H1 (cell line): ENCODE data around the gene SLC17A8. TPM values are rescaled to one million over a fixed set of nuclear protein-coding genes. Genes with fewer than 3 reads are reported as not detected.

ENCODE experiments used
- CHD7 ChIP-seq: fragments of 300-600 bp; sonication (generic); IDR thresholded peaks from 2 replicates; pipeline ENCODE4 v1.7.1; 2012; ENCODE audit warnings: low read length, moderate library complexity, mild to moderate bottlenecking, inconsistent platforms; ENCODE audit not compliant: insufficient replicate concordance
- HDAC6 ChIP-seq: IDR thresholded peaks from one replicate; pipeline ENCODE4 v1.7.1; 2012; ENCODE audit warnings: low read depth, mild to moderate bottlenecking, inconsistent platforms, low read length, moderate library complexity
- POLR2AphosphoS5 ChIP-seq: IDR thresholded peaks from 2 replicates; pipeline ENCODE4 v1.6.1; 2011; ENCODE audit warnings: low read depth, low read length
- SUZ12 ChIP-seq: fragments of 200-600 bp; sonication (generic); IDR thresholded peaks from 2 replicates; pipeline ENCODE4 v1.6.1; 2012; ENCODE audit warnings: mild to moderate bottlenecking, inconsistent platforms, low read length, moderate library complexity, mixed read lengths
- polyA plus RNA-seq, 7 experiments: library from polyadenylated mRNA; depleted of rRNA in 3 of 7; stranded (reverse) in 5 of 7; unstranded in 2 of 7; fragments of >200 nt in 5 of 7; fragments of 200-250 nt in 2 of 7; gene quantifications; 1 replicate in 5 of 7; 2 replicates in 1 of 7; 4 replicates in 1 of 7; pipeline versions ENCODE4 v1.2.1 to v1.2.3, GENCODE V29; 2011 to 2013; ENCODE audit warnings: missing spikeins in 2 of 7, mixed read lengths in 2 of 7
- total RNA-seq: library from RNA; stranded (reverse); fragmentation: NEBNext Ultra II Directional; extraction: Animal tissue kit (Norgen Biotek cat#: 25700); gene quantifications from 2 replicates; pipeline ENCODE4 v1.2.1, GENCODE V29; 2021

Gene SLC17A8
- total and polyA plus RNA-seq, 2 of the 8 experiments (the other 6 are each of a cell fraction or from before 2014, with no cell fraction given) = 0.14 to 0.30 TPM

DNA sequence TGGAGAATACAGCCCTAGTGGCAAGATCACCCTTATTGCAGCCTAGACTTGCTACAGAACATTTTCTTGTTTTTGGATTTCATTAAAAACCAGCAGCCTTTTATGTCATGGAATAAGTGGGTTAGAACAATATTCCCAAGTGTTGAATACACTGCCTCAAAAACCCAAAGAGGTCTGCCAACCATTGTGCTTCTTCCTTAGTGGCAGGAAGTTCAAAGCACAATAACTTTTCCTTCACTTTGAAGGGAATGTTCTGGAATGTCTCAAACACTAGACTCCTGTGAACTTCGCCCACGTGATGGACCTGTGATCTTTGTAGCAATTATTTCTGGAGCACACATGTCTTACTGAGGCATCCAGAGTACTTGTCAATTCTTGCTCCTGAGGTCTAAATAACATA, 8.5 kb downstream of the SLC17A8 start (continued):
- TF ChIP-seq CHD7 = no peak
- TF ChIP-seq POLR2AphosphoS5 = no peak
- TF ChIP-seq HDAC6 = no peak
- TF ChIP-seq SUZ12 = no peak
